HG02610 (cell line): ENCODE results near the gene ADGRD1.

Experiments used
- ATAC-seq: cut with Tn5 transposase; IDR thresholded peaks from one replicate; pipeline ENCODE4 v1.9.1; 2021; ENCODE audit warnings: mild to moderate bottlenecking, moderate library complexity; ENCODE audit not compliant: unreplicated experiment

Gene ADGRD1

DNA sequence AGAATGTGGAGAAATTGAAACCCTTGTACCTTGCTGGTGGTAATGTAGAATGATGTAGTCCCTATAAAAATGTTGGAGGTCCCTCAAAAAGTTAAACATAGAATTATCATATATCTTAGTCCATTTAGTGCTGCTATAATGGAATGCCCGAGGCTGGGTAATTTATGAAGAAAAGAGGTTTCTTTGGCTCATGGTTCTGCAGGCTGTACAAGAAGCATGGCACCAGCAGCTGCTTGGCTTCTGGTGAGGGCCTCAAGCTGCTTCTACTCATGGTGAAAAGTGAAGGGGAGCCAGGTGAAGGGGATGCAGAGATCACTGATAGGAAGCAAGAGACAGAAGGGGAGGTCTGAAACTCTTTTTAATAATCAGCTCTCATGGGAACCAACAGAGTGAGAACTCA lies 233.9 kb downstream of the ADGRD1 start:
- ATAC-seq: no peak

DNA sequence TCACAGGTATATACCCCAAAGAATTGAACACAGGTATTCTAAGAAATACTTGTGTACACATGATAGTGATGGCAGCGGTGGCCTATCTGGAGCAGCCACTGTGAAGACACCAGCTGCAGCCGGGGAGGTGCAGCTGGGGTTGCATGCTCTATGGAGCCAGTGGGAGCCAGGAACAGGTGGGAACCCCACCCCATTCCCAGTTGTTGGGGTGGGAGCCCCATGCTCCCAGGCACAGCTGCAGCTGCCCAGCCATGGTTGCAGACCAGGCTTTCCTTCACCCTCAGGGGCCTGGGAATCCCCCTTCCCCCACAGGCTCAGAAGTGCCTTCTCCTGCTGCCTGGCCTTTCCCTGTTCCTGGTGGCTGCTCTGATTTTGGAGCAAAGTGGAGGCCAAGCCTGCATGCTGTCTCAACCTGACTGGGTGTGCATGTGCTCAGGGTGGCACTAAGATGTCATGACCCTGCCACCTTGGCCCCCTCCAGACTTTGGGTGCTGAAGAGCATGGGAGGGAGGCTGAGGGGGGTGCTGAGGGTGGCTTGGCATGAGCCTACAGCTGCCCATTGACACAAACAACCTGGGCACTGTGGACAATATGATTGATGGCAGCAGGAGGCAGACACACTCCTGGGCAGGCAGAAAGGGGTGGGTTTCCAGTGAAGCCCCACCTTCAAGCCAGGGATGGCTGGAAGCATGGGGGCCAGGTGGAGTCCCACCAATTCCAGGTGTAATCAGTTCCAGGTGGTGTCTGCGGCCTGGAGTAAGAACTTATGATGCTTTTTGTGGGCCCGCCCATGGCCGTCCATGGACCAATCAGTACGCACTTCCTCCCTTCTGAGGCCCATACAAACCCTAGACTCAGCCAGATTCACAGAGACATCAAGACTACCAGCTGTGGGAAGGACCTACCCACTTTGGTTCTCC lies 234.7 kb downstream of the ADGRD1 start:
- ATAC-seq: no peak

DNA sequence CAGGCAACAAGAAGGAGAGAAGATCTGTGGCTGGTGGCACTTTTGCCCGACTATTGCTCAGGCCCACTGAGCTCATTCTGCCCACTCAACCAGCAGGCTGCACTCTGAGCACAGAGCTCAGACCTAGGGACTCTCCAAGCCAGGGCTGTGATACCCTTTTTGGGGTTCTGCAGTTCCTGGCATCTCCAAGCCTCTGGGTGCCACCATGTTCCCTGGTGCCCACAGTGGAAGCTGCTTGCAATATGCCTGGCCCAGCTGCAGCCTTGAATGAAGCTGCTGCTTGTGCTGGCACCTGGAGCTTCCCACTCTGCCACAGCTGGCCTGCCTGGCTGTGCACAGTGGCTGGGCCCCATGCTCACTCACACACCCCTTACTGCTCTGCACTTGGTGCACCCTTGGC lies 236.1 kb downstream of the ADGRD1 start:
- no peak for ATAC-seq

DNA sequence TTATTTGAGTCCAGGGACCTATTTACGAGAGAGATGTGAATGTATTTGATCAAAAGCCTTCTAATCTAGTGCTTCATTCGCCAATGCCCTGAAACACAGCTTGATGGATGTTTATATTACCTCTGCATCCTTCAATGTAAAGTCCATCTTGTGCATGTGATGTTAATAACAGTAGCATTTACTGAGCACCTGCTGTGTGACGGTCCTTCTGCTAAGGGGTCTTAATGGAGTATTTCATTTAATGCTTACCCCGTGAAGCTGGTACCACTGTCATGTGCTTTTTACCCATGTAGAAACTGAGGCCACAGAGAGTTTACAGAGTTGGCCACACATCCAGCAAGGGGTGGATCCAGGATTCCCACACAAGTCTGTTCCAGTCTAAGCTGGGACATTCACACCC lies 237.3 kb downstream of the ADGRD1 start:
- no peak for ATAC-seq
